Activated CD8-positive, alpha-beta memory T cell treated with anti-CD3 and anti-CD28 coated beads, Interleukin-2, amount 10 ng/mL, durations not matched to agents 7 days and 5 days (primary cell): ENCODE results near the gene TBC1D10B. TPM values are rescaled to one million over a fixed set of nuclear protein-coding genes. Genes with fewer than 3 reads are reported as not detected.

Experiments
- total RNA-seq, 2 experiments: library from RNA; stranded (reverse); gene quantifications; one replicate each; pipeline ENCODE4 v1.2.3, GENCODE V29; 2021

Gene TBC1D10B
- total RNA-seq, 2 experiments from 2014 or later, result 84.1 to 87.3 TPM

Other genes starting within 250 kb of the TBC1D10B start
- 10 to 100 TPM; 67.1 to 95.1 TPM for gene MAPK3, start 247.3 kb downstream of the TBC1D10B start, total RNA-seq
- gene CORO1A, start 186.9 kb downstream of the TBC1D10B start, total RNA-seq, result 1,000 to 10,000 TPM; 1,639 to 1,875 TPM
- 100 to 1,000 TPM; 210 to 238 TPM for gene BOLA2B, start 176.8 kb downstream of the TBC1D10B start, total RNA-seq
- gene SLX1A, start 176.6 kb downstream of the TBC1D10B start, total RNA-seq, result 100 to 1,000 TPM; 109 to 121 TPM
- gene SULT1A3, start 171.2 kb downstream of the TBC1D10B start, total RNA-seq, result 10 to 100 TPM; 23.4 to 29.6 TPM
- 10 to 100 TPM; 12.8 to 23.8 TPM for gene NPIPB13, start 122.0 kb downstream of the TBC1D10B start, total RNA-seq
- 10 to 100 TPM; 70.0 to 94.9 TPM for gene CD2BP2, start 15.2 kb downstream of the TBC1D10B start, total RNA-seq
- gene MYL11, start 4.3 kb upstream of the TBC1D10B start, total RNA-seq, result 1 to 10 TPM in 1 of 2 experiments, not detected in 1; 1.0 TPM
- gene SEPTIN1, start 12.1 kb upstream of the TBC1D10B start, total RNA-seq, result 100 to 1,000 TPM; 259 to 278 TPM
- 10 to 100 TPM; 13.7 to 15.6 TPM for gene ZNF48, start 24.9 kb upstream of the TBC1D10B start, total RNA-seq
- gene ZNF771, start 37.1 kb upstream of the TBC1D10B start, total RNA-seq, result 1 to 10 TPM; 4.9 to 5.4 TPM
- gene DCTPP1, start 59.5 kb upstream of the TBC1D10B start, total RNA-seq, result 100 to 1,000 TPM in 1 of 2 experiments, 10 to 100 TPM in 1; 72.0 to 108 TPM
- 10 to 100 TPM; 63.3 to 92.9 TPM for gene SEPHS2, start 75.4 kb upstream of the TBC1D10B start, total RNA-seq
- 100 to 1,000 TPM; 566 to 685 TPM for gene ITGAL, start 102.2 kb upstream of the TBC1D10B start, total RNA-seq
- gene ZNF768, start 156.1 kb upstream of the TBC1D10B start, total RNA-seq, result 10 to 100 TPM in 1 of 2 experiments, 1 to 10 TPM in 1; 6.2 to 10.3 TPM
- 10 to 100 TPM; 11.3 to 13.2 TPM for gene ZNF747, start 164.4 kb upstream of the TBC1D10B start, total RNA-seq
- gene ZNF764, start 187.9 kb upstream of the TBC1D10B start, total RNA-seq, result 10 to 100 TPM; 14.0 to 15.6 TPM
- gene ZNF688, start 201.2 kb upstream of the TBC1D10B start, total RNA-seq, result 10 to 100 TPM; 14.5 to 14.7 TPM
- 10 to 100 TPM; 18.9 to 21.2 TPM for gene ZNF785, start 215.2 kb upstream of the TBC1D10B start, total RNA-seq
- 10 to 100 TPM; 12.2 to 15.3 TPM for gene ZNF689, start 239.9 kb upstream of the TBC1D10B start, total RNA-seq